ACC112 (cell line): ENCODE data around the gene TRIM24.
A peak's percentile ranks its signal among the peaks of the same experiment; 100 is the strongest.
"Not testable (repeated sequence)": the region's sequence is repeated elsewhere in the genome, so short reads cannot be mapped to it uniquely, and the experiment has no call there.

ENCODE experiments used
- H2AFZ ChIP-seq: fragments of 200-600 bp; sonication (generic); one replicate; pipeline ENCODE4 v1.6.0; 2017; ENCODE audit warnings: antibody characterized with exemption, low read length; ENCODE audit not compliant: unreplicated experiment
- H3K27ac ChIP-seq: fragments of 200-600 bp; sonication (generic); 2 replicates; pipeline ENCODE4 v1.5.1; 2014; ENCODE audit warnings: low read depth, mild to moderate bottlenecking, antibody characterized with exemption, low read length, moderate library complexity
- H3K27me3 ChIP-seq: fragments of 200-600 bp; sonication (generic); 2 replicates; pipeline ENCODE4 v1.6.1; 2014; ENCODE audit warnings: mild to moderate bottlenecking, antibody characterized with exemption, low read length, moderate library complexity, mixed read lengths; ENCODE audit not compliant: insufficient read depth
- H3K36me3 ChIP-seq: fragments of 200-600 bp; sonication (generic); 2 replicates; pipeline ENCODE4 v1.6.1; 2016; ENCODE audit warnings: mild to moderate bottlenecking, antibody characterized with exemption, low read length, moderate library complexity, mixed read lengths; ENCODE audit not compliant: insufficient read depth
- H3K4me1 ChIP-seq: fragments of 200-600 bp; sonication (generic); one replicate; pipeline ENCODE4 v1.6.1; 2016; ENCODE audit warnings: low read length, mixed read lengths; ENCODE audit not compliant: insufficient read depth, unreplicated experiment, control insufficient read depth
- H3K4me3 ChIP-seq: fragments of 200-600 bp; sonication (generic); 2 replicates; pipeline ENCODE4 v1.5.1; 2014; ENCODE audit warnings: mild to moderate bottlenecking, low read depth, low read length
- H3K79me2 ChIP-seq: fragments of 200-600 bp; sonication (generic); one replicate; pipeline ENCODE4 v1.6.0; 2016; ENCODE audit warnings: low read length; ENCODE audit not compliant: control insufficient read depth, unreplicated experiment, insufficient read depth

TRIM24 gene

DNA sequence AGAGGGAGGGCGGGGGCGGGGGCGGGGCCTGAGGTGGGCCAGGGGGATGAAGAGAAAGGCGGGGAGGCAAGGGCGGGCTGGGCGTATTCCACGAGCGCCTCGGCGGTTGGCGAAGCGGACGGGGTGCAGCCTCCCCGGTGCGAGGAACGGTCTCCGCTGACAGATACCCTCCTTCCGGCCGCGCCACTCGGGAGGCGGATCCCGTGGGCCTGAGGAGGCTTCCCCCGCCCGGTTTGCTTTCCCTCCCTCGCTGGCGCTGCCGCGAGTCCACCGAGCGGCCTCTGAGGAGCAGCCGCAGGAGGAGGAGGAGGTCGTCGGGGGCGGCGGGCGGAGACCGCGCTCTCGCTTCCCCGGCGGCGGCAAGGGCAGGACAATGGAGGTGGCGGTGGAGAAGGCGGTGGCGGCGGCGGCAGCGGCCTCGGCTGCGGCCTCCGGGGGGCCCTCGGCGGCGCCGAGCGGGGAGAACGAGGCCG, at the start of gene TRIM24:
TSS of gene TRIM24 (plus strand) at position 84 of the 473 bp plus-strand sequence. CDS start at position 374, 290 bp downstream.
- H3K4me3 ChIP-seq, result peak within 1 kb of the TSS; percentile 96
- H3K4me1 ChIP-seq, result peaks cover 6% of the 10 kb centered on the region
- H3K36me3 ChIP-seq, result no peaks in the 10 kb centered on the region
- no peaks in the 10 kb centered on the region for H3K27me3 ChIP-seq
- peaks cover 20% of the 10 kb centered on the region for H3K79me2 ChIP-seq
- H3K27ac ChIP-seq, result peak within 1 kb of the TSS; percentile 64; the same call in 1 of the 2 replicates
- peak within 1 kb of the TSS; percentile 77 for H2AFZ ChIP-seq

DNA sequence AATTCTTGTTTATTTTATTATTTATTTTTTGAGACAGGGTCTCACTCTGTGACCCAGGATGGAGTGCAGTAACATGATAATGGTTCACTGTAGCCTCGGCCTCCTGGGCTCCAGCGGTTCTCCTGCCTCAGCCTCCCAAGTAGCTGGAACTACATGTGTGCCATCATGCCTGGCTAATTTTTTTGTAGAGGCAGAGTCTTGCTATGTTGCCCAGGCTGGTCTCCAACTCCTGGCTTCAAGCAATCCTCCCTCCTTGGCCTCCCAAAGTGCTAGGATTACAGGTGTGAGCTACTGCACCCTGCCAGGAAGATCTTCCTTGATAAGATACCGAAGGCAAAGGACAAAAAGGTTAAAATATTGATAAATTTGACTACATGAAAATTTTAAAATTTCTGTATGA, 48.0 kb upstream of the TRIM24 start:
- not testable (repeated sequence) for H3K4me1 ChIP-seq, H3K36me3 ChIP-seq, H3K79me2 ChIP-seq

DNA sequence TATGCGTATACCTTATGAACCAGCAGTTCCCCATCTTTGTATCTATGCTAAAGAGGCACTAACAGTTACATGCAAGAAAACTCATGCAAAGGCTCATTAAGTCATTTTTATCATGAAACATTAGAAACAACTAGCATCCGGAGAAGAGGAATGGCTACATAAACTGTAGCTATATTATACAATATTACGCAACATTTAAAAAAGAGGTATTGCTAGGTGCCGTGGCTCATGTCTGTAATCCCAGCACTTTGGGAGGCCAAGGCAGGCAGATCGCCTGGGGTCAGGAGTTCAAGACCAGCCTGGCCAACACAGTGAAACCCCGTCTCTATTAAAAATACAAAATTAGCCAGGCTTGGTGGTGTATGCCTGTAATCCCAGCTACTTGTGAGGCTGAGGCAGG, 47.1 kb upstream of the TRIM24 start:
- not testable (repeated sequence) for H3K27ac ChIP-seq, H3K4me3 ChIP-seq, H3K4me1 ChIP-seq, H3K27me3 ChIP-seq, H3K36me3 ChIP-seq, H2AFZ ChIP-seq, H3K79me2 ChIP-seq

More for the DNA sequence above, 48.0 kb upstream of the TRIM24 start:
- H3K27ac ChIP-seq, H2AFZ ChIP-seq, H3K27me3 ChIP-seq, H3K4me3 ChIP-seq: not testable (repeated sequence)

DNA sequence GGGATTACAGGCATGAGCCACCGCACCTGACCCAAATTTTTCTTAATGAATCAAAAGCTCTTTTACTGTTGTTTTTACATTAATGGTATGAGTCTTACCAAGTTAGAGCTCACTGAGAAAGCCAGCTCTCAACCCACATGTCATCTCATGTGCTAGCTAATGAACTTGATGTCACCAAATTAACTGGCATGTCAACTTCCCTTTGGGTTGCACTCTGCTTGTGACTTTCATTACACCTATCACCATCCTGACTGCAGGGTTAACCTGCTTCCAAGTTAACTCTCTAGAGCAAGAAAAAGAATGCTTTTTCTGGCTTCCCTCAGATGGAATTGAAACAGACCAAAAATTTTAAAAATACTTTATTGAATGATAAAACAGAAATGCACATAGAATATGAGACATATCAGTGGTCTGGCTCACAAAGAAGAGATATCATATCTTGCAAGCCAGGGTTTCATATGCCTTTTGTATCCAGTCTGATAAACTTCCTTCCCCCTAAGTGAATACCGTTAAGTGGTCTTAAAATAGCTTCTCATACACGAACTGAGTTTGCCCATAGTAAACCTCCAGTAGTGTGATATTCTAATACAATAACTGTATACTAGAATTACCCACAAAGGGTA, 42.9 kb upstream of the TRIM24 start:
- H3K27ac ChIP-seq, result no peak overlapping the region
- no peaks in the 10 kb centered on the region for H3K27me3 ChIP-seq
- H3K79me2 ChIP-seq, result no peaks in the 10 kb centered on the region
- H3K4me1 ChIP-seq, result no peaks in the 10 kb centered on the region
- H2AFZ ChIP-seq, result no peak overlapping the region
- H3K4me3 ChIP-seq, result no peak overlapping the region
- no peaks in the 10 kb centered on the region for H3K36me3 ChIP-seq

DNA sequence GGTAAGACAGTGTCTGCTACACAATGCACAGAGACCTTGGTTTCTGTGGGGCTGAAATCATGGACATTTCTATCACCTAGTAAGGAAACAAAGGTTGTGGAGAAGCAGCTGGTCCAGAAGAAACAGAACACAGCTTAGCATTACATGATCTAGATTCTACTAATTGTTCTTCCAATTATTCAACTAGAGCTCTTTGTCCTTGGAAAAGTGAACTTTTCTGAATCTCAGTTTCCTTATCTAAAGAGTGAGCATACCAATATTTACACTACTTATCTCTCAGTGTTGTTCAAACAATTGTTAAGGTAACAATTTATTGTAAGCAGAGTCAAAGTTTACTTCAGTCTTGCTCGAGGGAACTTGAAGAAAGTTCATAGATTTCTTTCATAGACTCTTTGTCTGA, 42.3 kb upstream of the TRIM24 start:
- no peaks in the 10 kb centered on the region for H3K27me3 ChIP-seq
- H3K36me3 ChIP-seq, result no peaks in the 10 kb centered on the region
- no peak overlapping the region for H3K4me3 ChIP-seq
- no peak overlapping the region for H2AFZ ChIP-seq
- no peaks in the 10 kb centered on the region for H3K4me1 ChIP-seq
- no peak overlapping the region for H3K27ac ChIP-seq
- no peaks in the 10 kb centered on the region for H3K79me2 ChIP-seq

DNA sequence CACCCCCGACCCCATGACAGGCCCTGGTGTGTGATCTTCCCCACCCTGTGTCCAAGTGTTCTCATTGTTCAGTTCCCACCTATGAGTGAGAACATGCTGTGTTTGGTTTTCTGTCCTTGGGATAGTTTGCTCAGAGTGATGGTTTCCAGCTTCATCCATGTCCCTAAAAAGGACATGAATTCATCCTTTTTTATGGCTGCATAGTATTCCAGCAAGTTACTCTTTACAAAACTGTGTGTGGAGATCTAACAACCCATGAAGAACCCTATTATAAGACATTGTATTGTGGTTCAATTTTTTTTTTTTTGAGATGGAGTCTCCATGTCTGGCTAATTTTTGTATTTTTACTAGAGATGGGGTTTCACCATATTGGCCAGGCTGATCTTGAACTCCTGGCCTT, 41.7 kb upstream of the TRIM24 start:
- not testable (repeated sequence) for H3K4me1 ChIP-seq, H2AFZ ChIP-seq, H3K27ac ChIP-seq, H3K27me3 ChIP-seq, H3K36me3 ChIP-seq, H3K79me2 ChIP-seq, H3K4me3 ChIP-seq

DNA sequence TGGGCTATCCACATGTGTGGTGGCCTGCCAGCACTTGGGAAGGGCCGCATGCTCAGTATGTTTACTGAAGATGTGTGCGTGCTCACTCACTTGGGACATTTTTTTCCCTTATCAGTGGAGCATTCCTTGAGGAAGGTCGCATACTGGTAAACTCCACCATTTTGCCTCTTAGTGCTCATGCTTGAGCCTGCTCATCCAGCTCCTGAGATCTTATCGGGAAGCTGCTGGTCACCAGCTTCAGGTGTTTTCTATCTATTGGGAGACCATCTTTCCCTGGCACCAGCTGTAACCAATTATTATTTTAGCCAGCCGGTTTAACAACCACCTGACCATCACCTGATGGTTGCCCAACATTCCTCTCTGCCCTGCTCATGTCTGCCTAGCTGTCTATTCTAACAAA, 35.0 kb upstream of the TRIM24 start:
- H3K4me3 ChIP-seq, result no peak overlapping the region
- no peaks in the 10 kb centered on the region for H3K36me3 ChIP-seq
- H3K79me2 ChIP-seq, result no peaks in the 10 kb centered on the region
- no peaks in the 10 kb centered on the region for H3K4me1 ChIP-seq
- no peaks in the 10 kb centered on the region for H3K27me3 ChIP-seq
- no peak overlapping the region for H2AFZ ChIP-seq
- no peak overlapping the region for H3K27ac ChIP-seq

DNA sequence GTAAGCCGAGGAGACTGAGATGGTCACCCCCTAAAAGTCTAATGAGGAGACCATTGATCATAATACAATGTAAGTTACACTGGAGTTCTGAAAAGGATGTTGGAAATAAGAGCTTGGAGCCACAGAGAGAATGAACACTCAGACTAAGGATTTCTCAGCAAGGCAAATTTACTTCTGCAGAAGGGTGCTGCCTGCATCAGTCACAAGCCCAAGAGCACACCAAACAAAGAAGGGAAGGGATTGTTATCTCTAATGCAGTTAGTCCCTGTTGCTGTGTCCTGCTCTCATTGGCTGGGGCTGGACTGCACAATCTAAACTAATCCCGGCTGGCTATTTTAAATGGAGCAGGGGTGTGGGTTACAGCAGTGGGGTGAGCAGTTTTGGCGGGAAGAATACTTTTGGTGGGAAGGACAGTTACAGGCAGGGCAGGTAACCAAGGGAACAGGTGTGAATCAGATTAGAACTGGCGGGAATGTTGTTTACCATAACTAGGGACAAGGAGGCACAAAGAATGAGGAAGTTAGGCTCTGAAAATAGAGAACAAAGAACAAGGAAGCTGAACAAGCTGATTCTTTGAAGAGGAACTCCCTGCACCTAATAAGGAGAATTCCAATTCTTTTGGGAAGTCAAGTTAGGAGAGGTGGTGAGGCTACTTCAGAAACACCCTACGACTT, 30.3 kb upstream of the TRIM24 start:
- Histone ChIP-seq H3K27me3 (no peaks in the 10 kb centered on the region), H2AFZ (no peak overlapping the region), H3K4me1 (no peaks in the 10 kb centered on the region), H3K4me3 (no peak overlapping the region), H3K36me3 (no peaks in the 10 kb centered on the region), H3K27ac (no peak overlapping the region), H3K79me2 (no peaks in the 10 kb centered on the region)

DNA sequence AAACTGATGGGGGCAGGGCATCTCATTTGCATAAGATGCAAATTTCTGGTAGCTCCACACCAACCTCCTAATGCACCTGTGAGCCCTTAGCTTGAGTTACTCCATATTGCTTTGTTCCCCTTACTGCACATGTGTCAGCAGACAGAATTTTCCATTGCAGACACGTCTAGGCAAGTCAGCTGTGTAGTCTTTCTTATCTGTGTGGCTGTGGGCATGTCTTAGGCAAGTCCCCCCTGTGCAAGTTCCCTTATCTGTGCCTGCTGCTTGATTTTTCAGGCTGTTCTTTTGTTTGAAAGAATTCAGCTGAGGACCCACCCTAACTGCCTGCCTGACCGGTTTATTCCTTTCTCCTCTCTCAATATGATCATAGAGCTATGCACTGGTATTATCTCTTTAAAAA, 28.5 kb upstream of the TRIM24 start:
- Histone ChIP-seq H3K27me3 (no peaks in the 10 kb centered on the region), H3K36me3 (no peaks in the 10 kb centered on the region), H3K79me2 (no peaks in the 10 kb centered on the region), H3K4me1 (no peaks in the 10 kb centered on the region), H3K27ac (no peak overlapping the region), H2AFZ (no peak overlapping the region), H3K4me3 (no peak overlapping the region)

DNA sequence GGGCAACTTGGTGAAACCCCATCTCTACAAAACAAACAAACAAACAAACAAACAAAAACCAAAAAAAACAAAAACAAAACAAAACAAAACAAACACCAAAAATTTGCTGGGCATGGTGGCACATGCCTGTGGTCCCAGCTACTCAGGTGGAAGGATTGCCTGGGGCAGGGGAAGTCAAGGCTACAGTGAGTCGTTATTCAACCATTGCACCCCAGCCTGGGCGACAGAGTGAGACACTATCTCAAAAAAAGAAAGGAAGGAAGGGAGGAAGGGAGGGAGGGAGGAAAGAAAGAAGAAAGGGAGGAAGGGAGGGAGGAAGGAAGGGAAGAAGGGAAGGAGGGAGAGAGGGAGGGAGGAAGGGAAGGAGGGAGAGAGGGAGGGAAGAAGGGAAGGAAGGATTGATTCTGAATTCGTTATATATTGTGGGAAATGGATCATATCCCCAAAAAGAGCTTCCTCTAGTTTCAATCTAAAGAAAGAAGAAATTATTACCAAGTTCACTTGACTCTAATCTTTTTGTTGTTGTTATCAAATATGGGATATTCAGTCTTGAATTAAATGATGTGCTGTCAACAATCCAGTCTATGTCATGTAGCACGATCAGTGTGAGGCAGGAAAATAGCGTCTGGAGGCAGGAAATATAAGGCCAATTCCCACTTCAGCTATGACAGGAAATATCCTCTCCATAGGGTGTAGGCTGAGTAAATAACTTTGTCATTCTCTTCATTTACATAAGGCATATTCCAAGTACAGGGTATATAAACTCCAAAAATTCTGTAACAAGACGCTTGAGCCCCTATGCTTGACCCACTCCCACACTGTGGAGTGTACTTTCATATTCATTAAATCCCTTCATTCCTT, 26.2 kb upstream of the TRIM24 start:
- no peak overlapping the region for H3K4me3 ChIP-seq
- no peaks in the 10 kb centered on the region for H3K27me3 ChIP-seq
- no peak overlapping the region for H2AFZ ChIP-seq
- H3K27ac ChIP-seq, result no peak overlapping the region
- H3K4me1 ChIP-seq, result no peaks in the 10 kb centered on the region
- H3K36me3 ChIP-seq, result no peaks in the 10 kb centered on the region
- H3K79me2 ChIP-seq, result no peaks in the 10 kb centered on the region
